ENCODE results near the gene BTC. TPM values are rescaled to one million over a fixed set of nuclear protein-coding genes. Genes with fewer than 3 reads are reported as not detected.

BTC gene
- total and polyA plus RNA-seq, 9 of the 15 experiments (the other 6 are each of a cell fraction or from before 2014, with no cell fraction given) = not detected

DNA sequence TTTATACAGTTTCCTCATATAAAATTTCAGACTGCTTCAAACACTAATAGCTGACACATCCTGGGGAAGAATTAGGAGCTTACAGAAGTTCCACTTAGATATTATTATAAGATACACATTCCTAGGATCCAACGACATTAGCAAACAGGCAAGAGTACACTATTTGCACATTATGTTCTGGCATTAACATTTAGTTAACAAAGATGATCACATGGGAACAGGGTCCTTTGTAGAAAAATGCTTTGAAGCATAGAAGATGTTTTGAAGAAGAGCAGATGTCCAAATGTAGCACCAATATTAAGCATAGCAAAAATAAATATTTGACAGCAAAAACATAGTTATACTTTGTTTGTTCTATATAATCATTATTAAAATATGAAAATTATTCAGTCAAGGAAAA lies 52.1 kb downstream of the BTC start (continued):
- TF ChIP-seq, protein P1, sequence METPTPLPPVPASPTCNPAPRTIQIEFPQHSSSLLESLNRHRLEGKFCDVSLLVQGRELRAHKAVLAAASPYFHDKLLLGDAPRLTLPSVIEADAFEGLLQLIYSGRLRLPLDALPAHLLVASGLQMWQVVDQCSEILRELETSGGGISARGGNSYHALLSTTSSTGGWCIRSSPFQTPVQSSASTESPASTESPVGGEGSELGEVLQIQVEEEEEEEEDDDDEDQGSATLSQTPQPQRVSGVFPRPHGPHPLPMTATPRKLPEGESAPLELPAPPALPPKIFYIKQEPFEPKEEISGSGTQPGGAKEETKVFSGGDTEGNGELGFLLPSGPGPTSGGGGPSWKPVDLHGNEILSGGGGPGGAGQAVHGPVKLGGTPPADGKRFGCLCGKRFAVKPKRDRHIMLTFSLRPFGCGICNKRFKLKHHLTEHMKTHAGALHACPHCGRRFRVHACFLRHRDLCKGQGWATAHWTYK (CRISPR knock-in tag; IDR thresholded peaks at IDR 0.05) = no peak

DNA sequence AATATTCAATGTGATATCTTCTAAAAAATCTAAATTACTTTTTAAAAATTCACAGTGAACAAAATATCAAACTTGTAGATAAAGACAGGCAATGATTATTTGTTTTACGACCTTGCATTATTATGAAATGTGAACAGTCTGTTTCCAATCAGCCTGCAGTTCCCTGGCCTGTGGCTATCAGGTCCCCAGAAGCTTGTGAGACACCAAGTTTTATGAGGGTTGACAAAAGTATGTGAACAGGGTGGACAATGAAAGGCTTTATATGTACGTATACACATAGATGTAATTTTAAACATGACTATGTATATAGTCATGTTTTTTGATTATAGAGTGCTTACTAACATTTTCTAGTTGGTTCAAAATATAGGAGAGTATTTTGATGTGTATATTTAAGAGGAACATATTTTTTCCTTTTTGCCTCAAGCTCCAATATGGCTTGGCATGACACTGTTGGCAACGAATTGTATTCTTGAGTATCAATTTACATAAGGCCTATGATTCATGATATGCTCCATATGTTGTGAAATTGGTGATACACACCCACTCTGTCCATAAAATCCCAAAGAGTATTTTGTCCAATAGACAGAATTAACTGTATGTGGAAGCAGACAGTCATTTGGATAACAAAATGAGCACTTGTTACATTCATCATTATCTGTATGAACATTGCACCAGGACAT lies 55.7 kb downstream of the BTC start:
- intact Hi-C loops (cut with micrococcal nuclease) (no loop called here), in situ Hi-C loops (cut with MboI) (no loop called here)
- 0% methylated on average over 3 of the region's 3 CpGs for WGBS (ENCODE audit: insufficient coverage, low coverage, missing lambda C conversion rate)
- no peak overlapping the region for H3K27ac ChIP-seq (ENCODE audit: extremely low read depth, low read depth, low read length)
- H3K4me2 ChIP-seq (ENCODE audit: insufficient read depth, low read length) = no peak overlapping the region
- H3K4me1 ChIP-seq (replicated peaks in 1 of 2; ENCODE audit: control insufficient read depth in 2 of 2, insufficient read depth in 2 of 2, low read length in 2 of 2) = no peaks in the 10 kb centered on the region
- no peaks in the 10 kb centered on the region for H3K36me3 ChIP-seq (ENCODE audit: control insufficient read depth, insufficient read depth, low read length)
- no peak overlapping the region for H2AFZ ChIP-seq (ENCODE audit: low read depth, low read length)
- no TSS peak for BruUV-seq (replicated peaks)
- H3K9ac ChIP-seq (ENCODE audit: insufficient read depth in 1 of 2, low read depth in 2 of 2, low read length in 2 of 2) = no peak overlapping the region
- ATAC-seq (no peak), DNase-seq (ENCODE audit: extremely low read depth in 1 of 4, low spot score in 3 of 4) (no peak), FAIRE-seq (no peak)
- no peaks in the 10 kb centered on the region for H3K9me3 ChIP-seq (replicated peaks; ENCODE audit: control insufficient read depth, insufficient read depth, low read depth, low read length)
- H3K4me3 ChIP-seq = no peak overlapping the region
- H3K27me3 ChIP-seq (ENCODE audit: control insufficient read depth in 2 of 2, insufficient read depth in 2 of 2, low read length in 2 of 2) = peaks cover 0 to 5% of the 10 kb centered on the region in 2 experiments; a peak in 2 of 5 replicates
- no peaks in the 10 kb centered on the region for H3K79me2 ChIP-seq (ENCODE audit: control insufficient read depth, insufficient read depth, low read length)
- ChIA-PET POLR2A (no interaction called here), CTCF (ENCODE audit: low intra/inter-chr PET ratio) (no interaction called here)
- no peaks in the 10 kb centered on the region for H3K9me1 ChIP-seq (ENCODE audit: control insufficient read depth, insufficient read depth, low read length)
- H4K20me1 ChIP-seq (replicated peaks; ENCODE audit: control insufficient read depth, insufficient read depth, low read length) = no peaks in the 10 kb centered on the region
- TF ChIP-seq ASH1L (IDR thresholded peaks at IDR 0.05; ENCODE audit: borderline replicate concordance, low read depth, partially characterized antibody) = no peak
- TF ChIP-seq, protein P2, sequence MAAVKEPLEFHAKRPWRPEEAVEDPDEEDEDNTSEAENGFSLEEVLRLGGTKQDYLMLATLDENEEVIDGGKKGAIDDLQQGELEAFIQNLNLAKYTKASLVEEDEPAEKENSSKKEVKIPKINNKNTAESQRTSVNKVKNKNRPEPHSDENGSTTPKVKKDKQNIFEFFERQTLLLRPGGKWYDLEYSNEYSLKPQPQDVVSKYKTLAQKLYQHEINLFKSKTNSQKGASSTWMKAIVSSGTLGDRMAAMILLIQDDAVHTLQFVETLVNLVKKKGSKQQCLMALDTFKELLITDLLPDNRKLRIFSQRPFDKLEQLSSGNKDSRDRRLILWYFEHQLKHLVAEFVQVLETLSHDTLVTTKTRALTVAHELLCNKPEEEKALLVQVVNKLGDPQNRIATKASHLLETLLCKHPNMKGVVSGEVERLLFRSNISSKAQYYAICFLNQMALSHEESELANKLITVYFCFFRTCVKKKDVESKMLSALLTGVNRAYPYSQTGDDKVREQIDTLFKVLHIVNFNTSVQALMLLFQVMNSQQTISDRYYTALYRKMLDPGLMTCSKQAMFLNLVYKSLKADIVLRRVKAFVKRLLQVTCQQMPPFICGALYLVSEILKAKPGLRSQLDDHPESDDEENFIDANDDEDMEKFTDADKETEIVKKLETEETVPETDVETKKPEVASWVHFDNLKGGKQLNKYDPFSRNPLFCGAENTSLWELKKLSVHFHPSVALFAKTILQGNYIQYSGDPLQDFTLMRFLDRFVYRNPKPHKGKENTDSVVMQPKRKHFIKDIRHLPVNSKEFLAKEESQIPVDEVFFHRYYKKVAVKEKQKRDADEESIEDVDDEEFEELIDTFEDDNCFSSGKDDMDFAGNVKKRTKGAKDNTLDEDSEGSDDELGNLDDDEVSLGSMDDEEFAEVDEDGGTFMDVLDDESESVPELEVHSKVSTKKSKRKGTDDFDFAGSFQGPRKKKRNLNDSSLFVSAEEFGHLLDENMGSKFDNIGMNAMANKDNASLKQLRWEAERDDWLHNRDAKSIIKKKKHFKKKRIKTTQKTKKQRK (IDR thresholded peaks at IDR 0.05; ENCODE audit: borderline replicate concordance, low read depth, low read length) = no peak
- TF ChIP-seq, protein P3, sequence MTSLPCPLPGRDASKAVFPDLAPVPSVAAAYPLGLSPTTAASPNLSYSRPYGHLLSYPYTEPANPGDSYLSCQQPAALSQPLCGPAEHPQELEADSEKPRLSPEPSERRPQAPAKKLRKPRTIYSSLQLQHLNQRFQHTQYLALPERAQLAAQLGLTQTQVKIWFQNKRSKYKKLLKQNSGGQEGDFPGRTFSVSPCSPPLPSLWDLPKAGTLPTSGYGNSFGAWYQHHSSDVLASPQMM (CRISPR knock-in tag; IDR thresholded peaks at IDR 0.05) = no peak
- no peak for TF ChIP-seq SP1 (CRISPR knock-in tag; IDR thresholded peaks at IDR 0.05)
- no peak for TF ChIP-seq CREB1 (IDR thresholded peaks at IDR 0.05)
- no peak for TF ChIP-seq CREB1 (CRISPR knock-in tag; IDR thresholded peaks at IDR 0.05)
- TF ChIP-seq STAT5B (CRISPR knock-in tag; IDR thresholded peaks at IDR 0.05) = no peak
- TF ChIP-seq, protein P4, sequence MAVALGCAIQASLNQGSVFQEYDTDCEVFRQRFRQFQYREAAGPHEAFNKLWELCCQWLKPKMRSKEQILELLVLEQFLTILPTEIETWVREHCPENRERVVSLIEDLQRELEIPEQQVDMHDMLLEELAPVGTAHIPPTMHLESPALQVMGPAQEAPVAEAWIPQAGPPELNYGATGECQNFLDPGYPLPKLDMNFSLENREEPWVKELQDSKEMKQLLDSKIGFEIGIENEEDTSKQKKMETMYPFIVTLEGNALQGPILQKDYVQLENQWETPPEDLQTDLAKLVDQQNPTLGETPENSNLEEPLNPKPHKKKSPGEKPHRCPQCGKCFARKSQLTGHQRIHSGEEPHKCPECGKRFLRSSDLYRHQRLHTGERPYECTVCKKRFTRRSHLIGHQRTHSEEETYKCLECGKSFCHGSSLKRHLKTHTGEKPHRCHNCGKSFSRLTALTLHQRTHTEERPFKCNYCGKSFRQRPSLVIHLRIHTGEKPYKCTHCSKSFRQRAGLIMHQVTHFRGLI (CRISPR knock-in tag; IDR thresholded peaks at IDR 0.05) = no peak
- TF ChIP-seq EZH2 (IDR thresholded peaks at IDR 0.05; ENCODE audit: borderline replicate concordance, low read depth, low read length) = no peak
- TF ChIP-seq, protein P5, sequence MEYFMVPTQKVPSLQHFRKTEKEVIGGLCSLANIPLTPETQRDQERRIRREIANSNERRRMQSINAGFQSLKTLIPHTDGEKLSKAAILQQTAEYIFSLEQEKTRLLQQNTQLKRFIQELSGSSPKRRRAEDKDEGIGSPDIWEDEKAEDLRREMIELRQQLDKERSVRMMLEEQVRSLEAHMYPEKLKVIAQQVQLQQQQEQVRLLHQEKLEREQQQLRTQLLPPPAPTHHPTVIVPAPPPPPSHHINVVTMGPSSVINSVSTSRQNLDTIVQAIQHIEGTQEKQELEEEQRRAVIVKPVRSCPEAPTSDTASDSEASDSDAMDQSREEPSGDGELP (CRISPR knock-in tag; IDR thresholded peaks at IDR 0.05; ENCODE audit: borderline replicate concordance) = no peak
- TF ChIP-seq PHF8 (IDR thresholded peaks at IDR 0.05; ENCODE audit: borderline replicate concordance, low read length) = no peak
- no peak for TF ChIP-seq ZNF785 (CRISPR knock-in tag; IDR thresholded peaks at IDR 0.05)
